HG03571 (cell line): ENCODE measurements around the gene USP46.

Source experiments
- ATAC-seq: cut with Tn5 transposase; IDR thresholded peaks from one replicate; pipeline ENCODE4 v1.9.1; 2021; ENCODE audit not compliant: unreplicated experiment

The USP46 gene

DNA sequence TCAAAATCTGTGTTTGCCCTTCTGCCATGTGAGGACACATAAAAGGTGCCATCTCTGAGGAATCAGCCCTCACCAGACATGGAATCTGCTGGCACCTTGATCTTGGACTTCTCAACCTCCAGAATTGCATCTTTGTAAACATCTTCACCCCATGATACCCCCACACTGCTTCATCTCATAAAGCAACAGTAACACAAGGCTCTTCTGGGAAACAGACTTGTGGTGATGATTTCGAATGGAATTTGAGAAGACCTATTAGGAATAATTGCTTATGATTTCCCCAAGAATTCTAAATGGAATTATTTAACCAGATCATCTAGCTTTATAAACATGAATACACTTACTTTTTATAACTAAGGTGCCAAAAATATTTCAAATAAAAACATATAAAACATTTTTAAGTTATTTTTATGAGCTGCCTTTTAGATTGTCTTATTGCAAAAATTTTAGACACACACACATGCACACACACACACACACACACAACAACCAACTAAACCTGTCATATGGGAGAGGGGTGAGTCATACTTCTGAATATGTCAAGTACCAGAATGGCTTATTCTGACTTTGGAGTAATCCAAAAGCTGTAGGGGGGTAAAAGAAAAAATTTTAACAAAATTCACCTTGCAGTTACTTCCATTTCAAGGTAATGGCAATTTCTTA, 82.0 kb downstream of the USP46 start:
- ATAC-seq: no peak

DNA sequence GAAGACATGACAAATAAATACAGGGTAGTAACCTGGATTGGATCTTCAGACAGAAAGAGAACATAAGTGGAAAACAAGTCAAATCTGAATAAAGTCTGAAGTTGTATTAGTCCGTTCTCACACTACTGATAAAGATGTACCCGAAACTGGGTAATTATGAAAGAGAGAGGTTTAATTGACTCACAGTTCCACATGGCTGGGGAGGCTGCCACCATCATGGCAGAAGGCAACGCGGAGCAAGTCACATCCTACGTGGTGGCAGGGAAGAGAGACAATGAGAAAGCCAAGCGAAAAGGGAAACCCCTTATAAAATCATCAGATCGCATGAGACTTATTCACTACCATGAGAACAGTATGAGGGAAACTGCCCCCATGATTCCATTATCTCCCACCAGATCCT, 82.8 kb downstream of the USP46 start:
- no peak for ATAC-seq

DNA sequence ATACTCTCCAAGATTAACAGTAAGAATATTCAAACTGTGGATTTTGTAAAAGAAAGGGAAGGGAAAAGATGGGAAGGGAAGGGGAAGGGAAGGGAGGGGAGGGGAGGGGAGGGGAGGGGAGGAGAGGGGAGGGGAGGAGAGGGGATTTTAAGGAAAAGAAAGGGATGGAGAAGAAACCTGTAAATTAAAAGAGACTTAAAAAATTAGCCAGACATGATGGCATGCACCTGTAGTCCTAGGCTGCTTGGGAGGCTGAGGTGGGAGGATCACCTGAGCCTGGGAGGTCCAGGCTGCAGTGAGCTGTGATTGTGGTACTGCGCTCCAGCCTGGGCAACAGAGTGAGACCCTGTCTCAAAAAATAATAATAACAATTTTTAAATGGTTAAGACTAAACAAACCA, 83.7 kb downstream of the USP46 start:
- no peak for ATAC-seq

DNA sequence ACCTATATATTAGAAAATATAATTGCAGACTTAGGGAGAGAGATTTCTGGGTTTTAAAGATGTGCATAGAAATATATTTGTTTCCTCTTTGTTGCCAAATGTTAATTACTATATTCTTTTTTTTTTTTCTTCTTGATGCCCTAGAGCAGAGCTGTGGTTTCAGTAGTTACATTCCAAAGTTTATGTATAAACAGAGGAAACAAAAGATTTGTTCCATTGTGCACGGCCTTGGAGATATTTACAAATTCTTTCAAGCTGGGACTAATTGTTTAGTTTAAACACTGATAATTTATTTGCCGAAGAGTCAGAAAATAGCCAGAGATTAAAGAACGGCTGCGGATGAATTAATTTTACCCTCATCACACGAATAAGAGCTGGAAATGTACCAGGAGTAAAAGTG, 85.1 kb downstream of the USP46 start:
- ATAC-seq: no peak

DNA sequence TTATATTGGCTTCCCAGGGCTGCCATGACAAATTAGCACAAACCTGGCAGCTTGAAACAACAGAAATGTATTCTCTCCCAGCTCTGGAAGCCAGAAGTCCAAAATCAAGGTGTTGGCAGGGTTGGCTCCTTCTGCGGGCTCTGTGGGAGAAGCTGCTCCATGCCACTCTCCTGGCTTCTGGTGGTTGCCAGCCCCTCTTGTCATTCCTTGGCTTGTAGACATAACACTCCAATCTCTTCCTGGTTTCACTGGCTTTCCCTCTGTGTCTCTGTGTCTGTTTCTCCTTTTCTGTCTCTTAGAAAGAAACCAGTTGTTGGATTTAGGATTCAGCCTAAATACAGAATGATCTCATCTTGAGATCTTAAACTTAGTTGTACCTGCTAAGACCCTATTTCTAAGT, 85.5 kb downstream of the USP46 start:
- no peak for ATAC-seq

DNA sequence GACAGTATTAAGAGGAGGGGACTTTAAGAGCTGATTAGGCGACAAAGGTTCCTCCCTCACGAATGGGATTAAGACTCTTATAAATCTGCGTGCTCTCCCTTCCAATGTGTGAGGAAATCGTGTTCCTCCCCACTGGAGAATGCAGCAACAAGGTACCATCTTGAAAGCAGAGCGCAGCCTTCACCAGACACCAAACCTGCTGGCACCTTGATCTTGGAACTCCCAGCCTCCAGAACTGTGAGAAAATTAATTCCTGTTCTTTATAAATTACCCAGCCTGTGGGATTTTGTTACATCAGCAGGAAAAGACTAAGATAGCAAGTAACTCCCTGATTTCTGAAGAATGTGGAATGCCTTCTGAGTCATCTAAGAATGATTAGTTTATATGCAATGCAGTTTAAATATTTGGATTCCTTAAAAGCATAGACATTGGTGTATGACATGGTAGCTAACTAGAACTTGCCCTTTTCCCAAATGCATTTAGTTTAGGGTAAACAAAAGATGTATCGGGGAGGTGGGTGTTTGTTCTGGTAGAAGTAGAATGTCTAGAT, 86.1 kb downstream of the USP46 start:
- no peak for ATAC-seq

DNA sequence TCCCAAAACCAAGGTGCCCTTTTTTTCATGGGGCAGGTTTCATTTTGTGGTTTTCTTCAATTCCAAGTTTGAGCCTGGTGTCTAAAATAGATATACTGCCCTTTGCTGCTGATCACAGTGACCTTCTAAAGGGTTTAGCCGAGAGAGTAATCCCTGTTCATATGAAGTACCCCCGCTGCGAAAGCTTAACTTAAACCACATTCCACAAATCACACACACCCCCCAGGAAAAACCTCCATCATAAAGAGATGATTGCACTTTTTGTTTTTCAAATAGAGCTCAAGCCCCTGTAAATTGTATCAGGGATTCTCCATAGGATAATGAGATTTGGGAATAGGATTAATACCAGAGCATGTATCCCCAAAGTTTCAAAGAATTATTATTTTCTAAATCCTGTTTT, 90.8 kb downstream of the USP46 start:
- ATAC-seq: no peak

DNA sequence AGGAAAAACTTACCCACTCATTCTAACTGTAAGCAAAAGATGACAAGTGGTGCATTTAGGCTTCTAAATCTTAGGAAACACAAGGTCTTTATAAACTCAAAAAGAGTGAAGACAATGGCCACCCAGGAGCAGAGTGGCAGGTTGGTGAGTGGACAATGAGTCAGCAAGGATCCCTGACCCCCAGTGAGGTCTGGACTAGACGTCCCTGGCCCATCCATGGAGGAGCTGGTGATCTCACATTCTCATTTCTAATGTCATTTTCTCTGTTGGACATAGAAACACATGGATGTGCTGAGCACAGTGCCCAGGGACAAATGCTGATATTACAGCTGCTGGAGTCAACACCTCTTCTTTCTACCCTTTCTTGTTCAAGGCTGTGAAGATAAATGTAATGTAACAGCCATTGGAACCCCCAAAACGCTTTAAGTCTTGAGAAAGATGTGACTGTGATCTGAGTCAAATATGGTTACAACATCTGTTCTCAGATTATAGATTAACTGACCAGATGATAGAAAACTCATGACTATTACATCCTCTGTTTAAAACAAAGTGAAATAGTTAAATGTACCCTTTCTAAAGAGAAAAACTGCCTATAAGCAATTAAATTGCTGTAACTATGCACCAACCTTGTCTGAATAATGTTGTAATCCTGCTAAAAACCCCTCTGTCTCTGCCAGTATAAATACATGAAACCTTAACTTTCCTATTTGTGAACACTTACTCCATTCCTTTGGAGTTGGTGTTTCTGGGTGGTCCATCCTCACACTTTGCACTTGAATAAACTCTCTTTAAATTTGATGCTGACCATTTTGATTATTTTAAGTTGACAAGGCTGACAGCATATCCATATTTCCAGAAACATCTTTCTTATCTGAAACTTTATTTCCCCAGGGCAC, 92.7 kb downstream of the USP46 start:
- no peak for ATAC-seq

DNA sequence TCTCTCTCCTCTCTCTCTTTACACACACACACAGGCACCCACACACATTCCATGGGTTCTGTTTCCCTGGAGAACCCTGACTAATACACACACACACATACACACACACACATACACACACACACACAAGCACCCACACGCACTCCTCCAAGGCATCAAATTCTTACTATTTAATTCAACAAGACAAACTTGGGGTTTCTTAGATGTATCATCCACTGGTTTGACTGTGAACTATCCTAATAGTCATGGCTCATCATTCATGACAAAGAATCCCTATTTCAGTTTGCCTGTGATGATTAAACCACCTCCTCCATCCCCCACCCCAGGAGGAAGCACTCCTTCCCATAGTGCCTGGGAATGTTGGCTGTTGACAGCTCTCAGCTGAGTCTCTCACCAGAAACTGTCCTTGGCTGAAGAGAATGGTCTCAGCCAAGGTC, 98.2 kb downstream of the USP46 start:
- ATAC-seq: no peak

DNA sequence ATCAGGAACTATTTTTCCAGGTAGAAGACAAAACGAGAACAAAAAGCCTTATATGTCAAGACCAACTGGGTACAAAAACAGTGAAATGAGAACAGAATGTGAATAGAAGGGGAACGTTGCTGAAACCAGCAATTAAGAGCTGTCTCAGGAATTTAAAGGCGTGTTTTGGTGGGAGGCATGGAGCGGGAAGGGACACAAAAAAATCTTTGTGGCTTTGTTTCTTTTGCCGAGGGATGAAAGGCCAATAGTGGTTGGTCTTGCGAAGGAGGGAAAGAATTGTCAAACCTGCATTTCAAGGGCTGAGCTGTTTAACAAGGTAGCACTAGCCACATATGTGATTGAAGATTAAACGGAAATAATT, 103.8 kb downstream of the USP46 start:
- no peak for ATAC-seq

DNA sequence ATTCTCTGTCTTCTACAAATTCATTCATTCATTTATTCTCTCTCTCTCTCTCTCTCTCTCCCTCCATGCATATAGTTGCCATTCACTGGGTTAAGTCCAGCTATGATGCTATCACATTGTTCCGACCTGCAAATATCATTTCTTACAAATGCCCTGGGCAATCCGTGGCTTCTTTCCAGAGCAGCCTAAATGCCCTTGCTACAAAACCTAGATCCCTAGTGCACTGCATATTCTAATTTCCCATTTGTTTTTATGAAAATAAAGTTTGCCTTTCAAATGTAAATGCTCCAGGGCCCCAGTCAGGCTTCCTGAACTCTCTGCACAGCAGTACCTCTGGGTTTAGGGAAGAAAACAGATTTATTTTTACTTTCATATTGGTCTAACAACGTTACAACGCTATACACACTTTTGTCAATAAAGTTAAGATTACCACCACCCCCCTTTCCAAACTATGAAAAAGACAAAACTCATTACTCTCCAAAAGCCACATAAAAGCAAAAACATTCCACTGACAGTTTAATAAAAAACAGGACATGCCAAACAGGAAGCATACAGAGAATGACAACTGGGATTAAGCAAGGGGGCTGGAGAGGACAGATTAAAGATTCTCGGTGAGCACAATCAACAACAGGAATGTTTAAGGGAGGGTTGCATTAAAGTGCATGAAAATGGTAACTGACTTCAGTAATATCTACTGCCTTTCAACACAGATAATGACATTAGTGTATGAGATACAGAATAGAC, 104.3 kb downstream of the USP46 start:
- ATAC-seq: no peak

DNA sequence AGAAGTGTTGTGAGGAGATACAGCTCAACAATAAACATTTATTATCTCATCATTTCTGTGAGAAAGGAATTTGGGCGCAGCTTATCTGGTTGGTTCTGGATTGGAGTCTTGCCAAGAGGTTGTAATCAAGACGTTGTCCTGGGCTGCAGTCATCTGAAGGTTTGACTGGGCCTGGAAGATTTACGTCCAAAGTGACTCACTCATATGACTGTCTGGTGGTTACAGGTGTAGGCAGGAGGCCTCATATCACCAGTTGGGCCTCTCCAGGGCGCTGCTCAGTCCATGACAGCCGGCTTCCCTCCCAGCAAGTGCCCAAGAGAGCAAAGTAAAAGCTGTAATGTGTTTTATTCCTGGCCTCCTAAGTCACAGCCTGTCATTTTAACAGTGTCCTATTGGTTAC, 106.3 kb downstream of the USP46 start:
- ATAC-seq: no peak

DNA sequence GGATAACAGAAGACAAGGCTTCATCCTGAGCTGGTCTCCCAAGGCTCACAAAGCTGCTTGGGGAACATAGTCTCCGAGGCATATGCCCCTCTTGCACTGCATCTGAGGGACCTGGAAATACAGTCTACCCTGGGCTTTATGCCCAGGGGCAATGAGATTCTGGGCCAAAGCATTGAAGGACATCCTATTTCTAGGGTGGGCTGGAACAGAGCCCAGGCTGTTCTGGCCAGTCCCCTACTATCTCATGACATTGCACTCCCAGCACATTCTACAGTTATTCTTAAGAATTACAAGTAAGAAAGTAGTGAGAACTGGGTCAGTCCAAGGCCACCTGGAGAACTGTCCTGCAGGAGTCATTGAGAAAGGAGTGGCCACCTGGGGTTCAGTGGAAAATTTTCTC, 107.6 kb downstream of the USP46 start:
- no peak for ATAC-seq

DNA sequence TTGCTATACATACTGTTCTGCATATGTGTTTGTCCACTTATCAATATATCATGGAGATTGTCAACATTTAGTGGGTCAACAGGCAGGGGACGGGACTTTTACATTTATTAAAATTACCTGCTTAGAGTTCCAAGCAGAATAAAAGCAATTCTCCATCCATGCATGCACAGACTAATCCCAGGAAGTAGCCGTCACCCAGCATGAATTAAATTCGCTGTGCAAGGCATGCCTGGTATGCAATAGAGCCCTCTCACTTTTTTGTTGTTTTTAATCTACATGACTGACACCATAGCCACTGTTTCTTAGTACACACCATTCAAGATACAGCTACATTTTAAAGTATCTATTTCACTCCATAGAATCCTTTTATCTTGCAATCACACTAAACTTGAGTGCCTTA, 108.9 kb downstream of the USP46 start:
- ATAC-seq: no peak

DNA sequence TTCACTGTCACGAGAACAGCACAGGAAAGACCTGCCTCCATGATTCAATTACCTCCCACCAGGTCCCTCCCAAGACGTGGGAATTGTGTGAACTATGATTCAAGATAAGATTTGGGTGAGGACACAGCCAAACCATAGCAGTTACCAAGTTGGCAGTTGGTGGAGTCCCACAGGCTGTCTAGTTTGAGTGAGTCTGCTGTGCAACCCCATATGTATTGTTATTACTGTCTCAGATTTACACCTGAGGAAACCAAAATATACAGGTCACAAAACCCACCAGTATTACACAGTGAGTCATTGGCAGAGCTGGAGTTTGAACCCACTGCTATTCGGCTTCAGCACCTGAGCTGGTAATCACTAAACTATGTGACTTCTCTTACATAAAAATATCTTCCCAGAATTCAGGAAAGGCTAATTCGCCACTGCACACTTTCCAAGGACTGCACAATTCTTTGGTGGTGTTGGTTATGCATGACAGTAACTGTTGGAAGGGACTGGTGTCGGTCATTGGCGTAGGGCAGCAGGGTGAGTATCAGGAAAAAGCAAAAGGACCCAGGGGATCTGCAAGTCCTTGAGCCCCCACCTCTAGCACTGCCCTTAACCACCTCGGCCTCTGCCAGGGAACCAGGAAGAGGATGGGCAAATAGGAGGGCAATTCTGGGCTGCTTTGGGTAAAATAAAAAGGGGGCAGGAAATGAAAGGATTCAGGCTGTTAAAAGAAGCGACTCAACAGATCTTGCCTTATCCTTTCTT, 110.1 kb downstream of the USP46 start:
- no peak for ATAC-seq

DNA sequence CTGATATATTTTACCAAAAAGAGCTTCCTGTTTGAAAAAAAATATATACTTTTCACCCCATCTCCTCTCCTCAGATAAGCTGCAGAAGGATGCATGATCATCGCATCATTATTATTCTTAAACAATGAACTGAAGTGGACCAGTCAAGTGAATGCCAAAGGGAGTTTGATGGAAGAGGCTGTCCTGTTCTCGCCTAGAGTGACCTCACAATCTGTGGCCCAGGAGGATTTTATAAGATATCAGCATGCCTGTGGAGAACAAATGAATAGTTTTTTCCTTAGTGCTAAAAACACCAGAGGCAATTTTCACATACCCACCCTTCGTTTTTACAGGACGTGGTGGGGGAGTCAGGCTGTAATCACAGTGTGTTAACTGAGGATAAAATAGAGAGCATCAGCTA, 112.7 kb downstream of the USP46 start:
- no peak for ATAC-seq

DNA sequence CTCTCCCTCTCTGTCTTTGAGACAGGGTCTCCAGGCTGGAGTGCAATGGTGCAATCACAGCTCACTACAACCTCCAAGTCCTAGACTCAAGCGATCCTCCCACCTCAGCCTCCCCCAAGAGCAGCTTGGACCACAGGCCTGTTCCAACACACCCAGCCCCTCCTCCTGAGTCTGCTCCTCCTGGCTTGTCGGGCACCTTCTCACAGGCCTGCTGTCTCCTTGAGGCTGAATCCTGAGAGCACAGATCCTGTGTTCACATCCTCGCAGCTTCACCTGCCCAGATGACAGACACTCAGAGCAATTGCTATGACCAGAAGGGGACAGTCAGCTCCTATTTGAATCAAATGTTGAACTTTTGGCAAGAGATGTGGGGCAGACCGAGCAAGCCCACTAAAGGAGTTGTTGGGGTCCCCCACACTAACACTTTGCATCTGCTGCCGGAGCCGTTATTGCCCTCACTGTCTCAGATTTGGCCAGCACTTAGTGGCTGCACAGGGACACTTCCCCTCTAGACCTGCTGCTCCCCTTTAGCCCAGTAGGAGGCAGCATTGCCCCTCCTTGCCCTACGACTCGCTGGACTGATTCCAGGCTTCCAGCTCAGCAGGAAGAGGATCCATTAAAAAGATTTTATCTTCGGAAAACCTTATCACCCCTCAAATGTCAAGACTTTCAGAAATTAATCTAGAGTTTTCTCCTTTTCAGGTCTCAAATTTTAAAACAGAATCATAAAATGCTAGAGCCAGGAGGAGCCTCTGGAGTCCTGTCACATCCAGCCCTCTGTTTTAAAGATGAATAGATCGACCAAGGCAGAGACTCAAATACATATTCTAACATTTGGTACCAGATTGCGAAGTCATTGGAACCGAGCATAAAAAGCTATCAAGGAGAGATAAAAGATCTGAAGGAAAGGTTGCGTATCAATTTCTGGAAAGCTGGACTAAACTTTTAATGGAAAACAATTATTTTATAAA, 113.7 kb downstream of the USP46 start:
- peak; percentile 66 for ATAC-seq
